HUES48 (cell line): ENCODE results near the gene IL15RA.
"Not testable (repeated sequence)": the region's sequence is repeated elsewhere in the genome, so short reads cannot be mapped to it uniquely, and the experiment has no call there.

Source experiments
- H3K27ac ChIP-seq: one replicate; pipeline ENCODE4 v1.7.0; 2013; ENCODE audit warnings: low read depth, low read length, inconsistent platforms
- H3K27me3 ChIP-seq: 2 replicates; pipeline ENCODE4 v1.6.1; 2013; ENCODE audit warnings: mild to moderate bottlenecking, low read length; ENCODE audit not compliant: control insufficient read depth, insufficient read depth
- H3K36me3 ChIP-seq: 2 replicates; pipeline ENCODE4 v1.6.1; 2013; ENCODE audit warnings: low read length; ENCODE audit not compliant: control insufficient read depth, insufficient read depth
- H3K4me1 ChIP-seq: 2 replicates; pipeline ENCODE4 v1.6.1; 2013; ENCODE audit warnings: mild to moderate bottlenecking, low read length; ENCODE audit not compliant: control insufficient read depth, insufficient read depth
- H3K4me3 ChIP-seq: 2 replicates; pipeline ENCODE4 v1.5.1; 2013; ENCODE audit warnings: mild to moderate bottlenecking, low read depth, low read length
- H3K9ac ChIP-seq: 2 replicates; pipeline ENCODE4 v1.6.1; 2013; ENCODE audit warnings: mild to moderate bottlenecking, low read depth, low read length, moderate library complexity
- H3K9me3 ChIP-seq: 2 replicates; pipeline ENCODE4 v1.6.1; 2013; ENCODE audit warnings: low read length; ENCODE audit not compliant: control insufficient read depth, insufficient read depth

Gene IL15RA

GRCh38 chr10:6005856-6006395 is 28.6 kb upstream of the IL15RA start:
- H3K9ac ChIP-seq, result no peak overlapping the region
- no peaks in the 10 kb centered on the region for H3K27me3 ChIP-seq
- peaks cover 4% of the 10 kb centered on the region; the same call in 1 of the 2 replicates for H3K4me1 ChIP-seq
- peaks cover 6% of the 10 kb centered on the region; the same call in 1 of the 2 replicates for H3K9me3 ChIP-seq
- no peak overlapping the region for H3K4me3 ChIP-seq
- H3K27ac ChIP-seq, result no peak overlapping the region
- no peaks in the 10 kb centered on the region for H3K36me3 ChIP-seq

- H3K9me3 ChIP-seq, H3K9ac ChIP-seq, H3K36me3 ChIP-seq, H3K27me3 ChIP-seq, H3K27ac ChIP-seq, H3K4me1 ChIP-seq, H3K4me3 ChIP-seq: not testable (repeated sequence)
Observed at GRCh38 chr10:6005161-6005804, 27.9 kb upstream of the IL15RA start.

DNA sequence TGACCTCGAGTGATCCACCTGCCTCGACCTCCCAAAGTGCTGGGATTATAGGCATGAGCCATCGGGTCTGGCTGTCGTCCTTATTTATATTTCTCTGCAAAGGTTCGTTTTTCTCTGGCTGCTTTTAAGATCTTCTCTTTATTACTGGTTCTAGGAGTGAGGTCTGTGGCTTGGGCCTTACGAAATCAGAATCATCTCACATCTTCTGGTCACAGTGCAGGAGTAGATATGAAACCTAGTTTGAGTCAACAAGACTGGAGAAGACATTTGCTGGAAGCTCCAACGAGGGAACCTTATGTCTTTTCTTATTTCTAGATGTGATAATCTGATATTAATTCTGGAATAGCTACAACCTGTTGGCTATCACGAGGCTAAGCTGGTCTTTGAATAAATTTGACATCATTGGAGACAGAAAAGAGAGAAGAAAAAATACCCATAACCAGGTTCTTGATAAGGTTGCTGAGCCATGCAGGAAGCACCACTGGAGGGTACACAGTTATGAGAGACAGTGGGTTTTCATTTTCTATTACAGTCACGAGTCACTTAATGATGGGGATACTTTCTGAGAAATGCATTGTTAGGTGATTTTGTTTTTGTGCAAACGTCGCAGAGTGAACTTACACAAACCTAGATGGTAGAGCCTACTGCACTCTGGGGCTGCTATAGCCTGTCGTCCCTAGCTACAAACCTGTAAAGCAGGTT is 25.6 kb upstream of the IL15RA start:
- peaks cover 4% of the 10 kb centered on the region; the same call in 1 of the 2 replicates for H3K4me1 ChIP-seq
- no peaks in the 10 kb centered on the region for H3K27me3 ChIP-seq
- H3K36me3 ChIP-seq, result no peaks in the 10 kb centered on the region
- H3K4me3 ChIP-seq, result no peak overlapping the region
- H3K27ac ChIP-seq, result no peak overlapping the region
- peaks cover 6% of the 10 kb centered on the region; the same call in 1 of the 2 replicates for H3K9me3 ChIP-seq
- H3K9ac ChIP-seq, result no peak overlapping the region

DNA sequence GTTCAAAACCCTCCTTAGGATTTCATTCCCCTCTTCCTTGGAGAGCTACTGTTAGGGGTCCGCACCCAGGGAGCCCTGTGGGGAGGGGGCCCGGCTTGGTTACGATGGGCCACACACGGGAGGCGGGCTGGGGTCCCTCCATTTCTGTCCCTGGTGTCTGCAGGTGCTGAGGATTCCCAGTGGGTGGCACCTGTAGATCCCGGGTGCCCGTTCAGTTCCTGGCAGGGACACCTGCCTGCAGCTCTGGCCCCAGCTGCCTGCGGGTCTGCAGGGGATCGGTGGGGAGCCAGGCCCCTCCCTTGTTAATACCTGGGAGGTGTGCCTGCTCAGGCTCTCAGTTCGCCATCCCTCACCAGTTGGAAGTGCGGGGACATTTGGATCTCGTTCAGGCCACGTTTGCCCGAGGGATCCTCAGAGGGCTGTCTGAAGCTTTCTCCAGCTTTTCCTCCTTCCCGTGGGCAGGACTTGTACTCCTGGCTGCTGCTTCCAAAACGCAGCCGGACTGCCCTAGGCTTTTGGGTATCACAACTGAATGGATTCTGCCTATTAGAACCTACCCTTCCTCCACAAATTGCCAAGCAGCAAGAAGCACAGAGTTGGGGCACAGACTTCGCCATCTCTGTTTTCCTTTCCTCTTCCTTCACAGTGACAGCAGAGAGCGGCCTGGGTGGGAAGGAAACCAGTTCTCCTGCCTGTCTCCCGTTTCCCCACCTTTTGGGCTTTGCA is 22.3 kb upstream of the IL15RA start:
- Histone ChIP-seq H3K9ac (no peak overlapping the region), H3K4me1 (0 out of 2 replicates have a peak, but pooled peaks cover 5% of the 10 kb centered on the region), H3K27me3 (no peaks in the 10 kb centered on the region), H3K9me3 (no peaks in the 10 kb centered on the region), H3K27ac (no peak overlapping the region), H3K36me3 (no peaks in the 10 kb centered on the region), H3K4me3 (no peak overlapping the region)

DNA sequence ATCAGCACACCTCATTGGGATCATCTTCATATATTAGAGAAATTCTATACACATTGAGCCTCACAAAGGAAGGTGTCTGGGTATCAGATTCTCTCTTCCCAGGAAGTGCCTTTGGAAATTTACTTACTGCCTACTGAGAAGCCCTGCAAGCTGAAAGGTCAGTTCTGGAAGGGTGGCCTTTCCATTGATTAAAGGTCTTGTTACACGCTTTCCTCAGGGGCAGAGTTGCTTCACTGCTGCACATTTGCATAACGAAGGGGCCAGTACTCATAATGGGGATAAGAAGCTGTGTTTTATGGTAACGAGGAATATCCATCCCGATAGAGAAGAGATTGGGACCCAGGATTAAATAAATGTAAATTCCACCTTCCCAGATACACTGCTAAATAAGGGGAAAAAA is 19.4 kb upstream of the IL15RA start:
- H3K9me3 ChIP-seq, result peaks cover 7% of the 10 kb centered on the region; the same call in 1 of the 2 replicates
- no peaks in the 10 kb centered on the region for H3K27me3 ChIP-seq
- H3K9ac ChIP-seq, result no peak overlapping the region
- no peak overlapping the region for H3K4me3 ChIP-seq
- H3K4me1 ChIP-seq, result 0 out of 2 replicates have a peak, but pooled peaks cover 5% of the 10 kb centered on the region
- no peak overlapping the region for H3K27ac ChIP-seq
- no peaks in the 10 kb centered on the region for H3K36me3 ChIP-seq

- peaks cover 7% of the 10 kb centered on the region; the same call in 1 of the 2 replicates for H3K9me3 ChIP-seq
- H3K4me3 ChIP-seq, result no peak overlapping the region
- H3K4me1 ChIP-seq, result 0 out of 2 replicates have a peak, but pooled peaks cover 5% of the 10 kb centered on the region
- H3K36me3 ChIP-seq, result no peaks in the 10 kb centered on the region
- H3K27me3 ChIP-seq, result no peaks in the 10 kb centered on the region
- H3K27ac ChIP-seq, result no peak overlapping the region
- no peak overlapping the region for H3K9ac ChIP-seq
Observed at GRCh38 chr10:5992398-5992797, 15.1 kb upstream of the IL15RA start.

DNA sequence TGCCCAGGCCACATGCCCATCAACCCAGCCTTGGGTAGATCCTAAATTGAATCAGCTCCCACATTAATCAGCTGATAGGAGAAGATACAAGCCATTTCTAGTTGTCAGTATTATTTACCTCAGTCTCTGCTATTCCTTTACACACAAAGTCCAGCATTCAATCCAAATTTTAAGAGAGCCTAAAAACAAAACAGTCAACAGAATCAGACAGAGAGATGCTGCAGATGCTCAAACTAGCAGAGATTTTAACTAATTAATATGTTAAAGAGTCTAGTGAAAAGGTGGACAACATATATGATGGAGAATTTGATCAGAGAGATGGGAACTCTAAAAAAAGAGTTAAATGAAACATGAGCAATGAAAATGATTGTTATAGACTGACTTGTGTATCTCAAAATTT is 14.4 kb upstream of the IL15RA start:
- Histone ChIP-seq H3K4me1 (0 out of 2 replicates have a peak, but pooled peaks cover 4% of the 10 kb centered on the region), H3K9ac (no peak overlapping the region), H3K4me3 (no peak overlapping the region), H3K36me3 (no peaks in the 10 kb centered on the region), H3K27ac (no peak overlapping the region), H3K27me3 (no peaks in the 10 kb centered on the region), H3K9me3 (peaks cover 7% of the 10 kb centered on the region; the same call in 1 of the 2 replicates)

DNA sequence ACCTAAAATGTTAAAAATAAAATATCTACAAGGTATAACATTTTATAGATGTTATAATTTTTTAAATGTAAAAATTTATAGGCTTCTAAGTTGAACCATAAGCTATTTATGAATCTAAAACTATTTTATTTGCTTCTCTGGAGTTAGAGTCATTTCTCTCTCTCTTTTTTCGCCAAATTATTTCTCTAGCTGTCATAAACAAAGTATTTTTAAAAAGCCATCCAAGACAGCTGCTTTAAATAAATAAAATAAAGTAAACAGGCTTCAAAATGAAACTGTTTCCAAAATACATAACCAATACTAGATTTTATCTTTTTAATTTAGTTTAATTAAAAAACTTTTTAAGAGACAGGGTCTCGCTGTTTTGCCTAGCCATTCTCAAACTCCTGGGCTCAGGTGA is 12.4 kb upstream of the IL15RA start:
- no peaks in the 10 kb centered on the region for H3K4me1 ChIP-seq
- H3K9ac ChIP-seq, result no peak overlapping the region
- no peak overlapping the region for H3K4me3 ChIP-seq
- no peaks in the 10 kb centered on the region for H3K36me3 ChIP-seq
- peaks cover 7% of the 10 kb centered on the region; the same call in 1 of the 2 replicates for H3K9me3 ChIP-seq
- no peak overlapping the region for H3K27ac ChIP-seq
- H3K27me3 ChIP-seq, result no peaks in the 10 kb centered on the region

- Histone ChIP-seq H3K9ac (no peak overlapping the region), H3K27me3 (no peaks in the 10 kb centered on the region), H3K36me3 (no peaks in the 10 kb centered on the region), H3K4me3 (no peak overlapping the region), H3K4me1 (no peaks in the 10 kb centered on the region), H3K9me3 (peaks cover 7% of the 10 kb centered on the region; the same call in 1 of the 2 replicates), H3K27ac (no peak overlapping the region)
Observed at GRCh38 chr10:5988336-5988920, 11.1 kb upstream of the IL15RA start.

GRCh38 chr10:5987747-5988146 is 10.4 kb upstream of the IL15RA start:
- Histone ChIP-seq H3K9ac (no peak overlapping the region), H3K4me1 (no peaks in the 10 kb centered on the region), H3K4me3 (no peak overlapping the region), H3K27me3 (no peaks in the 10 kb centered on the region), H3K9me3 (peaks cover 7% of the 10 kb centered on the region; the same call in 1 of the 2 replicates), H3K27ac (no peak overlapping the region), H3K36me3 (no peaks in the 10 kb centered on the region)
